Sigmoid colon (tissue), 7 donors: Measurements from ENCODE around the gene IPPK. TPM values are rescaled to one million over a fixed set of nuclear protein-coding genes. Genes with fewer than 3 reads are reported as not detected.

ENCODE experiments used
- DNase-seq: peaks from one replicate; pipeline ENCODE4 v3.0.0-alpha.2; 2019
- H3K27ac ChIP-seq, 4 donors: fragments of 200-600 bp; sonication (generic); one replicate each; pipeline ENCODE4 v1.5.1; 2016 to 2019; ENCODE audit warnings: mild to moderate bottlenecking in 1 of 4
- H3K27me3 ChIP-seq, 3 donors: fragments of 200-600 bp; sonication (generic); one replicate each; pipeline ENCODE4 v1.5.1; 2019; ENCODE audit warnings: mild to moderate bottlenecking in 1 of 3
- H3K36me3 ChIP-seq, 4 donors: fragments of 200-600 bp; sonication (generic); one replicate each; pipeline ENCODE4 v1.5.1; 2016 to 2019
- H3K4me1 ChIP-seq, 4 donors: fragments of 200-600 bp; sonication (generic); one replicate each; pipeline ENCODE4 v1.5.1; 2017 to 2019
- H3K4me3 ChIP-seq, 4 donors: fragments of 200-600 bp; sonication (generic); one replicate each; pipeline ENCODE4 v1.5.1; 2017 to 2019; ENCODE audit warnings: mild to moderate bottlenecking in 2 of 4, moderate library complexity in 1 of 4
- H3K9me3 ChIP-seq, 4 donors: fragments of 200-600 bp in 3 of 4; sonication (generic) in 3 of 4; one replicate each; pipeline versions ENCODE4 v1.5.1 to v1.6.1; 2013 to 2019
- EP300 ChIP-seq, 4 donors: sonication (generic); formaldehyde crosslinking; IDR thresholded peaks; one replicate each; pipeline ENCODE4 v1.6.1; 2017; ENCODE audit warnings: antibody characterized with exemption in 4 of 4
- POLR2A ChIP-seq, 2 donors: fragments of 450-650 bp; IDR thresholded peaks; one replicate each; pipeline ENCODE4 v1.6.1; 2016; ENCODE audit warnings: antibody characterized with exemption in 2 of 2, mild to moderate bottlenecking in 2 of 2, moderate library complexity in 2 of 2
- POLR2AphosphoS5 ChIP-seq, 4 donors: sonication (generic); formaldehyde crosslinking; IDR thresholded peaks; one replicate each; pipeline ENCODE4 v1.6.1; 2017; ENCODE audit warnings: antibody characterized with exemption in 4 of 4
- WGBS, 2 donors: extraction: QIAGEN DNeasy Blood & Tissue Kit; methylation state at CpG; one replicate each; pipeline ENCODE4 v1.1.7; 2013; 5-methylcytosine and 5-hydroxymethylcytosine counted together
- intact Hi-C: fragments of 100-400 bp; cut with DNase I; formaldehyde crosslinking; loops from one replicate; pipeline ENCODE4 v1.15.1; 2023
- polyA plus RNA-seq, 3 donors: library from polyadenylated mRNA; stranded (reverse); fragments of 200-250 nt; gene quantifications; one replicate each; pipeline ENCODE4 v1.2.3, GENCODE V29; 2013
- total RNA-seq, 4 donors: library from RNA; depleted of rRNA; stranded (reverse); fragments of >200 nt; gene quantifications; one replicate each; pipeline ENCODE4 v1.1.0, GENCODE V29; 2016
- TF ChIP-seq, protein P1 (sequence below), 4 experiments: fragments of 450-650 bp in 3 of 4; fragments of 200-600 bp in 1 of 4; IDR thresholded peaks; one replicate each; pipeline ENCODE4 v1.5.1; 2016 to 2019; ENCODE audit warnings: antibody characterized with exemption in 4 of 4, mild to moderate bottlenecking in 3 of 4, moderate library complexity in 2 of 4
- donor health status: healthy with polysubstance abuse.
- donor health status: Bipolar disorder and iron deficiency.
- donor health status: healthy.

The IPPK gene
- total and polyA plus RNA-seq, 7 donors = 3.6 to 12.5 (median 6.4) TPM

DNA sequence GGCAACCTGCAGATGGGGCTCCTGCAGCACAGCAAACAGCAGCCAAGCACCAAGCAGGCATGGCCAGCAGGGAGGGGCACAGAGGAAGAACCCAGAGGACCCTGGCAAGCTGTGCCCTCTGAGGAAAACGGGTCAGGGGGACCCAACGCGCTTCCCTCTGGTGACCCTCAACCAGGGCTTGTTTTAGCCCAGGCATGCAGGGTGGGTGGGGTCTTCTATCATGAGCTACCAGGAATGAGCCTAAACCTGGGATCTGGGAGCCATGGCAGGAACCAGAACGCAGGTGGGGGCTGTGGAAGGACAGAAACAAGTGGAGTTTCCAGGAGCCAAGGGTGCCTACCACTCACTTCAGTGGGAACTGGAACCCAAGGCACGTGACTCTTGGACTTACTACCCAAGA lies 20.9 kb downstream of the IPPK start:
- Histone ChIP-seq H3K9me3 (no peaks in the 10 kb centered on the region), H3K27ac (no peak overlapping the region), H3K27me3 (no peaks in the 10 kb centered on the region), H3K4me3 (no peak overlapping the region), H3K4me1 (peaks cover 0 to 50% (median 38%) of the 10 kb centered on the region in 4 donors), H3K36me3 (peaks cover 0 to 53% (median 19%) of the 10 kb centered on the region in 4 donors)
- no peak for DNase-seq
- WGBS, 2 donors = 97% methylated on average over 5 of the region's 5 CpGs
- TF ChIP-seq EP300 (IDR thresholded peaks at IDR 0.05) = no peak
- intact Hi-C loops = no loop called here

DNA sequence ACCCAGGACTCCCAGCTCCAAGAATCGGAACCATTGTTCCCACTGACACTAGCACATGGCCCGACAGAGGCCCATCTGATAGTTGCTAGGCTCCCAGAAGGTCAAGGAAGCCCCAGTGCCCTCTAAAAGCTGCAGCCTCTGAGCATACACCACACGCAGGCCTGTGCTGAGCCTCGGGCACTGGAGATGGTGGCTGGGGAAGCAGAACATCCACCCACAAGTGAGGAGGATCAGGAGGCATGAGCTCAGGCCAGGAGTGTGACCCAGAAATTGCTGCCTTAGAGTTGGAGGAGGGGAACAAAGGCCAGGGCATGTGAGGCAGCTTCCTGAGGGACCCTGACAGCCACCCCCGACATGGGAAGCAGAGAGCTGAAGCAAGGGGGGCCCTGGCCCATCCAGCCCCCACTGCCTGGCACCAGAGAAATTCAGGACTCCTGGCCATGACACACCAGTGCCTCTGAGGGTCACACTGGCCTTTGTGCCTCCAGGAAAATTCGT lies 21.4 kb downstream of the IPPK start:
- peaks cover 0 to 58% (median 19%) of the 10 kb centered on the region in 4 donors for H3K36me3 ChIP-seq
- 92% methylated on average over 6 of the region's 6 CpGs for WGBS, 2 donors
- no peak overlapping the region for H3K4me3 ChIP-seq
- H3K27me3 ChIP-seq = no peaks in the 10 kb centered on the region
- TF ChIP-seq, protein P1, sequence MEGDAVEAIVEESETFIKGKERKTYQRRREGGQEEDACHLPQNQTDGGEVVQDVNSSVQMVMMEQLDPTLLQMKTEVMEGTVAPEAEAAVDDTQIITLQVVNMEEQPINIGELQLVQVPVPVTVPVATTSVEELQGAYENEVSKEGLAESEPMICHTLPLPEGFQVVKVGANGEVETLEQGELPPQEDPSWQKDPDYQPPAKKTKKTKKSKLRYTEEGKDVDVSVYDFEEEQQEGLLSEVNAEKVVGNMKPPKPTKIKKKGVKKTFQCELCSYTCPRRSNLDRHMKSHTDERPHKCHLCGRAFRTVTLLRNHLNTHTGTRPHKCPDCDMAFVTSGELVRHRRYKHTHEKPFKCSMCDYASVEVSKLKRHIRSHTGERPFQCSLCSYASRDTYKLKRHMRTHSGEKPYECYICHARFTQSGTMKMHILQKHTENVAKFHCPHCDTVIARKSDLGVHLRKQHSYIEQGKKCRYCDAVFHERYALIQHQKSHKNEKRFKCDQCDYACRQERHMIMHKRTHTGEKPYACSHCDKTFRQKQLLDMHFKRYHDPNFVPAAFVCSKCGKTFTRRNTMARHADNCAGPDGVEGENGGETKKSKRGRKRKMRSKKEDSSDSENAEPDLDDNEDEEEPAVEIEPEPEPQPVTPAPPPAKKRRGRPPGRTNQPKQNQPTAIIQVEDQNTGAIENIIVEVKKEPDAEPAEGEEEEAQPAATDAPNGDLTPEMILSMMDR (IDR thresholded peaks at IDR 0.05) = no peak
- no peak for TF ChIP-seq POLR2AphosphoS5 (IDR thresholded peaks at IDR 0.05)
- H3K9me3 ChIP-seq = no peaks in the 10 kb centered on the region
- intact Hi-C loops = no loop called here
- H3K27ac ChIP-seq = no peak overlapping the region
- no peak for DNase-seq
- H3K4me1 ChIP-seq = peaks cover 0 to 45% (median 33%) of the 10 kb centered on the region in 4 donors

DNA sequence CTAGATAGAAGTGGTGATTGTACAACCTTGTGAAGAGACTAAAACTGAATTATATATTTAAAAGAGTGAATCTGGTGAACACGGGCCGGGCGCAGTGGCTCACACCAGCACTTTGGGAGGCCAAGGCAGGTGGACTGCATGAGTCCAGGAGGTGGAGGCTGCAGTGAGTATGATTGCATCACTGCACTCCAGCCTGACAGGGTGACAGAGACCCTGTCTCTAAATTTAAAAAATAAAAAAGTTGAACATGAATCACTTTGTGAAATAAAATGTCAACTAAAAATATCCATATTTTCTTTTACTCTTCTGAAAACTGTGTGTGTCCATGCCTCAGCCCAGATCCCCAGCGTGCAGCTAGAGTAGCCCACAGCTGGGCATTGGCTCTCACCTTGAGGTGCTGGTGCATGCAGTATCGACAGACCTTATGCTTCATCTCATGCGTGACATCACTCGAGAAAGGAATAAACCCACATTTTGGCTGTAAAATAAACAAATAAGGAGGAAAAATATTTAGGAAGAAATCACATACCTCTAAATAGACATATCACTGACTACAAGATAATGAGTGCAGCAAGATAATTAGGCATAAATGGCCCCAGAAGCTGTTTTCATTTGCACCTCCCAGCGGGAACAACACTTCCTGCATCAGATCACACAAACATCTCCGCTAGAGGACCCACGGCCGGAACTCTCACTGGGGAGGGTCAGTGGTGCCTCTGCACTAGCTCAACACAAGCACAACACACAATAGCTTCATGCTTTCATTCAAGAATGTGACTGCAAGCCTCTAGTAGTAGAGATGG lies 22.1 kb downstream of the IPPK start:
- H3K27me3 ChIP-seq = no peaks in the 10 kb centered on the region
- peaks cover 0 to 39% (median 27%) of the 10 kb centered on the region in 4 donors for H3K4me1 ChIP-seq
- no peak overlapping the region for H3K4me3 ChIP-seq
- H3K27ac ChIP-seq = no peak overlapping the region
- no peaks in the 10 kb centered on the region for H3K9me3 ChIP-seq
- H3K36me3 ChIP-seq = peaks cover 4 to 65% (median 23%) of the 10 kb centered on the region in 4 donors
- no peak for DNase-seq
- WGBS, 2 donors = 95 to 97% methylated on average over 11 of the region's 11 CpGs
- TF ChIP-seq POLR2A (IDR thresholded peaks at IDR 0.05) = no peak
- no peak for TF ChIP-seq POLR2AphosphoS5 (IDR thresholded peaks at IDR 0.05)
- TF ChIP-seq EP300 (IDR thresholded peaks at IDR 0.05) = no peak
- TF ChIP-seq, protein P1 (IDR thresholded peaks at IDR 0.05) = no peak
- intact Hi-C loops = no loop called here

DNA sequence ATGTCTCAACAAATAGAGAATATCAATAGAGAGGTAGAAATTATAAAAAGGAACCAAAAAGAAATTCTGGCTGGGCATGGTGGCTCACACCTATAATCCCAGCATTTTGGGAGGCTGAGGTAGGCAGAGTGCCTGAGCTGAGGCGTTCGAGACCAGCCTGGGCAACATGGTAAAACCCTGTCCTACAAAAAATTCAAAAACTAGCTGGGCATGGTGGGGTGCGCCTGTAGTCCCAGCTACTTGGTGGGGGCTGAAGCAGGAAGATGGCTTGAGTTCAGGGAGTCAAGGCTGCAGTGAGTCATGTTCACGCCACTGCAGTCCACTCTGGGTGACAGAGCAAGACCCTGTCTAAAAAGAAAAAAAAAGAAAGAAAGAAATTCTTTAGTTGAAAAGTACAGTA lies 24.9 kb downstream of the IPPK start:
- no peak overlapping the region for H3K4me3 ChIP-seq
- no peaks in the 10 kb centered on the region for H3K27me3 ChIP-seq
- intact Hi-C loops = no loop called here
- DNase-seq = no peak
- peaks cover 0 to 11% (median 4%) of the 10 kb centered on the region in 4 donors for H3K4me1 ChIP-seq
- WGBS, 2 donors = 97 to 98% methylated on average over 4 of the region's 4 CpGs
- H3K9me3 ChIP-seq = no peaks in the 10 kb centered on the region
- H3K36me3 ChIP-seq = peaks cover 14 to 92% (median 45%) of the 10 kb centered on the region in 4 donors
- TF ChIP-seq, protein P1 (IDR thresholded peaks at IDR 0.05) = no peak
- TF ChIP-seq POLR2A (IDR thresholded peaks at IDR 0.05) = no peak
- H3K27ac ChIP-seq = no peak overlapping the region

DNA sequence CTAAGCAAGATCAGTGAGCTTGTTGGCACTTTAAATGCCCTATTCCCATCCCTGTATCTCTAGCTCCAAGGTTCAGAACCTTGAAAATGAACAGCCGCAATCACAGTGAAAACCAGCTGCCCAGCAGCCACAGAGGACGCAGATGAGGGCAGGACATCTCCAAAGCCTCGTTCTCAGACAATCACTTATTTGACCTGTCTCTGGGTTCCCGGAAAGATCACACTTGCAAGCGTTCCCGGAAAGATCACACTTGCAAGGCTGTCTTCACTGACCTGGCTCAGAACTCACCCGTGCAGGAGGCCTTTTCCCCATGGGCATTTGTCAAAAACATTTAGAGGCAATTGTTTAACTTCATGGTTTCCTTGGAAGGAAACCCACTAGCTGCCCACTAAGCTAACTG lies 25.7 kb downstream of the IPPK start:
- 94 to 95% methylated on average over 7 of the region's 7 CpGs for WGBS, 2 donors
- Histone ChIP-seq H3K9me3 (no peaks in the 10 kb centered on the region), H3K36me3 (peaks cover 14 to 99% (median 46%) of the 10 kb centered on the region in 4 donors), H3K4me1 (peaks cover 0 to 3% (median 0%) of the 10 kb centered on the region in 4 donors), H3K27me3 (no peaks in the 10 kb centered on the region), H3K27ac (no peak overlapping the region), H3K4me3 (no peak overlapping the region)
- TF ChIP-seq POLR2AphosphoS5 (IDR thresholded peaks at IDR 0.05) (no peak), POLR2A (IDR thresholded peaks at IDR 0.05) (no peak), EP300 (IDR thresholded peaks at IDR 0.05) (no peak)
- TF ChIP-seq, protein P1 (IDR thresholded peaks at IDR 0.05) = no peak
- no peak for DNase-seq
- intact Hi-C loops = no loop called here
